ENCODE measurements around the gene CCDC47.

- TF ChIP-seq, protein P1, sequence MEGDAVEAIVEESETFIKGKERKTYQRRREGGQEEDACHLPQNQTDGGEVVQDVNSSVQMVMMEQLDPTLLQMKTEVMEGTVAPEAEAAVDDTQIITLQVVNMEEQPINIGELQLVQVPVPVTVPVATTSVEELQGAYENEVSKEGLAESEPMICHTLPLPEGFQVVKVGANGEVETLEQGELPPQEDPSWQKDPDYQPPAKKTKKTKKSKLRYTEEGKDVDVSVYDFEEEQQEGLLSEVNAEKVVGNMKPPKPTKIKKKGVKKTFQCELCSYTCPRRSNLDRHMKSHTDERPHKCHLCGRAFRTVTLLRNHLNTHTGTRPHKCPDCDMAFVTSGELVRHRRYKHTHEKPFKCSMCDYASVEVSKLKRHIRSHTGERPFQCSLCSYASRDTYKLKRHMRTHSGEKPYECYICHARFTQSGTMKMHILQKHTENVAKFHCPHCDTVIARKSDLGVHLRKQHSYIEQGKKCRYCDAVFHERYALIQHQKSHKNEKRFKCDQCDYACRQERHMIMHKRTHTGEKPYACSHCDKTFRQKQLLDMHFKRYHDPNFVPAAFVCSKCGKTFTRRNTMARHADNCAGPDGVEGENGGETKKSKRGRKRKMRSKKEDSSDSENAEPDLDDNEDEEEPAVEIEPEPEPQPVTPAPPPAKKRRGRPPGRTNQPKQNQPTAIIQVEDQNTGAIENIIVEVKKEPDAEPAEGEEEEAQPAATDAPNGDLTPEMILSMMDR (IDR thresholded peaks at IDR 0.05), result no peak
- no peak for TF ChIP-seq EZH2 (IDR thresholded peaks at IDR 0.05; ENCODE audit: borderline replicate concordance, insufficient read depth, low read depth, low read length, poor library complexity, severe bottlenecking)
These were observed 2.0 kb upstream of the CCDC47 start for GRCh38 chr17:63775420-63775819.

Data from B cell (primary cell).